Small intestine (tissue), 7 donors: Measurements from ENCODE around the gene ROS1. TPM values are rescaled to one million over a fixed set of nuclear protein-coding genes. Genes with fewer than 3 reads are reported as not detected.

Experiments
- DNase-seq, 2 donors: peaks; one replicate each; pipeline versions ENCODE4 v3.0.0 to v3.0.0-alpha.2; 2013
- FAIRE-seq: peaks from 2 replicates; lab custom pipeline; 2012; peaks lifted over from hg19 to GRCh38; lab: Jason Lieb, UNC
- H3K27ac ChIP-seq, 3 donors: one replicate each; pipeline ENCODE4 v1.5.1; 2013; ENCODE audit warnings: low read length in 2 of 3, mild to moderate bottlenecking in 2 of 3, control low read depth in 1 of 3, inconsistent platforms in 1 of 3, low read depth in 1 of 3, moderate library complexity in 1 of 3
- H3K27me3 ChIP-seq, 3 donors: one replicate each; pipeline ENCODE4 v1.6.1; 2013; ENCODE audit warnings: low read length in 3 of 3, inconsistent platforms in 1 of 3; ENCODE audit not compliant: control insufficient read depth in 3 of 3, insufficient read depth in 3 of 3
- H3K36me3 ChIP-seq, 3 donors: one replicate each; pipeline ENCODE4 v1.6.1; 2013; ENCODE audit warnings: low read length in 3 of 3, inconsistent platforms in 1 of 3, low read depth in 1 of 3, mild to moderate bottlenecking in 1 of 3, moderate library complexity in 1 of 3; ENCODE audit not compliant: control insufficient read depth in 3 of 3, insufficient read depth in 2 of 3
- H3K4me1 ChIP-seq, 3 donors: one replicate each; pipeline ENCODE4 v1.6.1; 2013; ENCODE audit warnings: low read length in 2 of 3, inconsistent platforms in 1 of 3, low read depth in 1 of 3, mild to moderate bottlenecking in 1 of 3, moderate library complexity in 1 of 3; ENCODE audit not compliant: control insufficient read depth in 3 of 3, insufficient read depth in 2 of 3
- H3K4me3 ChIP-seq, 3 donors: one replicate each; pipeline ENCODE4 v1.5.1; 2013; ENCODE audit warnings: low read length in 3 of 3, control low read depth in 1 of 3, inconsistent platforms in 1 of 3, low read depth in 1 of 3, mild to moderate bottlenecking in 1 of 3, moderate library complexity in 1 of 3
- H3K9me3 ChIP-seq, 2 donors: one replicate each; pipeline ENCODE4 v1.6.1; 2013; ENCODE audit warnings: low read depth in 1 of 2, low read length in 1 of 2; ENCODE audit not compliant: control insufficient read depth in 2 of 2, insufficient read depth in 1 of 2
- WGBS, 3 donors: extraction: QIAGEN DNeasy Blood & Tissue Kit; methylation state at CpG; one replicate each; pipeline ENCODE4 v1.1.7; 2013; 5-methylcytosine and 5-hydroxymethylcytosine counted together
- polyA plus RNA-seq, 4 donors: library from polyadenylated mRNA; stranded (reverse) in 3 of 4; unstranded in 1 of 4; fragments of 200-250 nt in 3 of 4; fragments of 120-200 nt in 1 of 4; gene quantifications; one replicate each; pipeline versions ENCODE4 v1.2.1 to v1.2.3, GENCODE V29; 2013
- donor health status: healthy with polysubstance abuse.
- donor health status: control.
- donor health status: control.
- donor health status: Bipolar disorder and iron deficiency.
- donor health status: healthy.

Gene ROS1
- polyA plus RNA-seq, 4 donors, result under 0.01 to 4.9 (median under 0.01) TPM; not detected in 1

GRCh38 chr6:117269638-117270054 lies 156.1 kb downstream of the ROS1 start:
- Histone ChIP-seq H3K4me3 (no peak overlapping the region), H3K9me3 (no peaks in the 10 kb centered on the region), H3K27ac (no peak overlapping the region), H3K36me3 (no peaks in the 10 kb centered on the region), H3K27me3 (peaks cover 11 to 90% (median 44%) of the 10 kb centered on the region in 3 donors), H3K4me1 (peaks cover 0 to 22% (median 0%) of the 10 kb centered on the region in 3 donors)
- WGBS, 3 donors, result 6 to 9% (median 7%) methylated on average over 8 of the region's 8 CpGs
- DNase-seq, result no peak
- no peak for FAIRE-seq

DNA sequence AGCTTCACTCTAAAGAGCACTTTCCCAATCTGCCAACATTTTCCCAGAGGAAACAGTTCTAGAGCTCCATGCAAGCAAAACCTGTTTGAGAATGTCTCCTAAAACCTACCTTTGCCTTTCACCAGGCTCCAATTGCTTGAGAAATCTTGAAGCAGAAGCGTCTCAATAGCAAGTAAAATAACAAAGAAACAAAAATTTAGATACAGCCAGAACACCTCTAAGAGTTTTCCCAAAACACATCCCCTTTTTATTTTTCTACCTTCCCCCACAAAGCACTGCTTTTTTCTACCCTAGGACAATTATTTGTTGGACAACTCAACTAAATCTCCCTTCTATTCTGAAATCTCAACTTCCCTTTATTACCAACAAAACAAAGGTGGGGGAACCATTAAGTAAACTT lies 156.8 kb downstream of the ROS1 start:
- no peaks in the 10 kb centered on the region for H3K36me3 ChIP-seq
- H3K27ac ChIP-seq, result no peak overlapping the region
- 17 to 44% (median 23%) methylated on average over 1 of the region's 1 CpG for WGBS, 3 donors
- no peak overlapping the region for H3K4me3 ChIP-seq
- no peak for DNase-seq
- no peak for FAIRE-seq
- peaks cover 0 to 26% (median 0%) of the 10 kb centered on the region in 3 donors for H3K4me1 ChIP-seq
- H3K9me3 ChIP-seq, result no peaks in the 10 kb centered on the region
- H3K27me3 ChIP-seq, result peaks cover 11 to 92% (median 50%) of the 10 kb centered on the region in 3 donors

DNA sequence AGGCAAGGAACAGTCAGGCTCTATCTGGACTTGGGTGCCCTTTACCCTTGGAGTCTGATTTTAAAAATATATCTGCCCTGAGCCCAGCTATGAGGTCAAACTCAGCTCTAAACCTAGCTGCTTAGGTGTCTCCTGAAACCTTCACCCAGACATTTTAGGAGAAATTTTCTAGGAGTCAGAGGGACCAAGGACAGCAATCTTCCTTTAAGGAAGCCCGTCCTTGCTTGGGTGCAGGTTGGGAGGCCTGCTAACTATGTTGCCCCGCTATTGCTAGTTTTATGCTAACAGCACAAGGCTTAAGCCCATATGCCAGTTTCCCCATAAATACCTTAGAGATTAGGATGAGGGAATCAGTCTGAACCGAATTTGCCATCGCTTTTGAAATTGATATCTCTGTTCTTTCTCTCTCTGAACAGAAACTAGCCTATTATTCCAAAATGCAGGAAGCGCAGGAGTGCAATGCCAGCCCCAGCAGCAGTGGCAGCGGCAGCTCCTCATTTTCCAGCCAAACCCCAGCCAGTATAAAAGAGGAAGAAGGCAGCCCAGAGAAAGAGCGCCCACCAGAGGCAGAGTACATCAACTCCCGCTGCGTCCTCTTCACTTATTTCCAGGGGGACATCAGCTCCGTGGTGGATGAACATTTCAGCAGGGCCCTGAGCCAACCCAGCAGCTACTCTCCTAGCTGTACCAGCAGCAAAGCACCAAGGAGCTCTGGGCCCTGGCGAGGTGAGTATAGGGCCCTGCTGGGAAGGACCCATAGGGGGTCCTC lies 157.8 kb downstream of the ROS1 start:
- FAIRE-seq (no peak), DNase-seq (no peak)
- Histone ChIP-seq H3K4me1 (peaks cover 0 to 26% (median 0%) of the 10 kb centered on the region in 3 donors), H3K27ac (no peak overlapping the region), H3K27me3 (peaks cover 11 to 95% (median 57%) of the 10 kb centered on the region in 3 donors), H3K9me3 (peaks cover 0 to 4% of the 10 kb centered on the region in 2 donors), H3K36me3 (no peaks in the 10 kb centered on the region), H3K4me3 (no peak overlapping the region)
- WGBS, 3 donors, result 15 to 29% (median 19%) methylated on average over 11 of the region's 11 CpGs

GRCh38 chr6:117267054-117267347 lies 158.7 kb downstream of the ROS1 start:
- Histone ChIP-seq H3K9me3 (peaks cover 0 to 4% of the 10 kb centered on the region in 2 donors), H3K4me1 (peaks cover 0 to 26% (median 0%) of the 10 kb centered on the region in 3 donors), H3K4me3 (no peak overlapping the region), H3K36me3 (no peaks in the 10 kb centered on the region), H3K27me3 (peaks cover 11 to 94% (median 57%) of the 10 kb centered on the region in 3 donors), H3K27ac (no peak overlapping the region)
- WGBS, 3 donors, result 13 to 22% (median 18%) methylated on average over 5 of the region's 5 CpGs
- FAIRE-seq (no peak), DNase-seq (no peak)

- no peaks in the 10 kb centered on the region for H3K36me3 ChIP-seq
- no peak for FAIRE-seq
- peaks cover 11 to 93% (median 57%) of the 10 kb centered on the region in 3 donors for H3K27me3 ChIP-seq
- H3K9me3 ChIP-seq, result peaks cover 0 to 4% of the 10 kb centered on the region in 2 donors
- no peak for DNase-seq
- H3K4me3 ChIP-seq, result no peak overlapping the region
- H3K4me1 ChIP-seq, result peaks cover 0 to 26% (median 0%) of the 10 kb centered on the region in 3 donors
- no peak overlapping the region for H3K27ac ChIP-seq
- 8 to 15% (median 9%) methylated on average over 16 of the region's 16 CpGs for WGBS, 3 donors
These were observed 159.3 kb downstream of the ROS1 start for GRCh38 chr6:117266257-117267053.

- Histone ChIP-seq H3K4me1 (peaks cover 0 to 26% (median 0%) of the 10 kb centered on the region in 3 donors), H3K27me3 (peaks cover 7 to 86% (median 57%) of the 10 kb centered on the region in 3 donors), H3K27ac (no peak within 1 kb of the TSS), H3K9me3 (peaks cover 0 to 4% of the 10 kb centered on the region in 2 donors), H3K36me3 (no peaks in the 10 kb centered on the region), H3K4me3 (peak within 1 kb of the TSS in 2 of 3 donors; percentile 10 to 30)
- DNase-seq (peak; percentile 5 to 48), FAIRE-seq (no peak)
- WGBS, 3 donors, result 1 to 3% (median 1%) methylated on average over 62 to 63 of the region's 63 CpGs
These were observed 160.1 kb downstream of the ROS1 start, which contains the start of gene VGLL2 for GRCh38 chr6:117265410-117266256. Gene VGLL2, plus strand, starts transcription at chr6:117265558. Its CDS starts 206 bp downstream, at chr6:117265764.

DNA sequence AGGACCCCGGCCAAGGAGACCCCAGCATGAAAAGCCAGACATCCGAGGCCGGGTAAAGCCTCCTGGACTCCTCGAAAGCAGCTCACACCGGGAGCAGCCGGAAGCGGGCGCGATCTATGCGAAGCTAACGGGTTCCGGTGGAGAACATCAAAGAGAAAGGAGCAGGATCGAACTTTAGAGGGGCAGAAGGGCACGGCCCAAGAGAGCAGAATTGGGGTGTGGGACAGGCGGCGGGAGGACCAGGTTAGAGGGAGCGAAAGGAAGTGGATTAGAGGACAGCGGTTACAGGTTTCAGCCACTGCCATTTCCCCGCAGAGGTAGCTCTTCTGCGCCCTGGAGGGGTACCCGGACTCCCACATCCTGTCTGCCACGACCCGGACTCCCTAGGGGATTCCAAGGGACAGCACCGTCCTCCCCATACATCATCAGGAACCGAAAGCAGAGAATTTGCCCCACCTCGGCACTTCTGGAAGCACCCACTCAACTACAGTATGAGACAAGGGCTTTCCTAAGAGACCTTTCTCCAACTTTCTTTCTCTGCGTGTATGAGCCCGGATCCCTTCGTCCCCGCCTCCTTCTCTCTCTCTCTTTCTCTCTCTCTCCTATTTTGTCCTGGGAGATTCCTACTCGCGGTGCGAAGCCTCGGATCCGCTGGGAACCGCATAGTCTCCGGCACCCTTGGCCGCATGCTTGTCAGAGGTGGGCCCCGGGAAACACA lies 160.9 kb downstream of the ROS1 start:
- WGBS, 3 donors, result 2 to 4% (median 4%) methylated on average over 38 to 39 of the region's 39 CpGs
- Histone ChIP-seq H3K36me3 (no peaks in the 10 kb centered on the region), H3K4me1 (peaks cover 0 to 20% (median 0%) of the 10 kb centered on the region in 3 donors), H3K4me3 (peak overlapping the region in 2 of 3 donors; percentile 4 to 10), H3K9me3 (peaks cover 0 to 4% of the 10 kb centered on the region in 2 donors), H3K27ac (no peak overlapping the region), H3K27me3 (peaks cover 0 to 79% (median 50%) of the 10 kb centered on the region in 3 donors)
- FAIRE-seq (no peak), DNase-seq (peak in 1 of 2 donors; percentile 43)
